ENCODE measurements around the gene MYO1A.

MYO1A gene

GRCh38 chr12:57001448-57001906 lies 48.5 kb downstream of the MYO1A start:
- TF ChIP-seq CTCF (IDR thresholded peaks at IDR 0.05; ENCODE audit: low read depth, low read length): peak; percentile 83
- no peak overlapping the region for H3K4me3 ChIP-seq (ENCODE audit: low read depth, low read length)

- H3K4me3 ChIP-seq (ENCODE audit: low read depth, low read length): no peak overlapping the region
- no peak for TF ChIP-seq CTCF (IDR thresholded peaks at IDR 0.05; ENCODE audit: low read depth, low read length)
Measured at GRCh38 chr12:57000393-57000792, 49.5 kb downstream of the MYO1A start.

- no peak overlapping the region for H3K4me3 ChIP-seq (ENCODE audit: low read depth, low read length)
- TF ChIP-seq CTCF (IDR thresholded peaks at IDR 0.05; ENCODE audit: low read depth, low read length): no peak
Measured at GRCh38 chr12:56999456-56999855, 50.5 kb downstream of the MYO1A start.

- no peak for TF ChIP-seq CTCF (IDR thresholded peaks at IDR 0.05; ENCODE audit: low read depth, low read length)
- no peak overlapping the region for H3K4me3 ChIP-seq (ENCODE audit: low read depth, low read length)
Measured at GRCh38 chr12:56998981-56999380, 50.9 kb downstream of the MYO1A start.

GRCh38 chr12:56998316-56998715 lies 51.6 kb downstream of the MYO1A start:
- H3K4me3 ChIP-seq (ENCODE audit: low read depth, low read length): no peak overlapping the region
- TF ChIP-seq CTCF (IDR thresholded peaks at IDR 0.05; ENCODE audit: low read depth, low read length): no peak

GRCh38 chr12:56996793-56997545 lies 53.0 kb downstream of the MYO1A start:
- TF ChIP-seq CTCF (IDR thresholded peaks at IDR 0.05; ENCODE audit: low read depth, low read length): no peak

GRCh38 chr12:56995930-56996496 lies 53.9 kb downstream of the MYO1A start:
- TF ChIP-seq CTCF (IDR thresholded peaks at IDR 0.05; ENCODE audit: low read depth, low read length): no peak
- H3K4me3 ChIP-seq (ENCODE audit: low read depth, low read length): no peak overlapping the region

More at GRCh38 chr12:56996793-56997545, 53.0 kb downstream of the MYO1A start:
- H3K4me3 ChIP-seq (ENCODE audit: low read depth, low read length): no peak overlapping the region
